ENCODE data around the gene TMC6. TPM values are rescaled to one million over a fixed set of nuclear protein-coding genes. Genes with fewer than 3 reads are reported as not detected.

Gene TMC6
- total RNA-seq, 1 donor from 2014 or later = 64.8 TPM

- H3K27ac ChIP-seq = no peak overlapping the region
- no peak for DNase-seq (ENCODE audit: extremely low spot score in 2 of 2)
- H3K9me3 ChIP-seq = no peaks in the 10 kb centered on the region
- no peaks in the 10 kb centered on the region for H3K27me3 ChIP-seq
- peaks cover 52% of the 10 kb centered on the region for H3K4me1 ChIP-seq
- intact Hi-C loops (cut with DNase I) = no loop called here
- peaks cover 0 to 7% of the 10 kb centered on the region in 2 donors for H3K36me3 ChIP-seq
- no peak overlapping the region for H3K4me3 ChIP-seq
- TF ChIP-seq POLR2AphosphoS5 (IDR thresholded peaks at IDR 0.05; ENCODE audit: insufficient read depth in 1 of 2, low read depth in 1 of 2) (no peak), POLR2A (IDR thresholded peaks at IDR 0.05) (no peak), CTCF (IDR thresholded peaks at IDR 0.05) (no peak)
Observed at GRCh38 chr17:78124081-78124835, 4.3 kb downstream of the TMC6 start.

DNA sequence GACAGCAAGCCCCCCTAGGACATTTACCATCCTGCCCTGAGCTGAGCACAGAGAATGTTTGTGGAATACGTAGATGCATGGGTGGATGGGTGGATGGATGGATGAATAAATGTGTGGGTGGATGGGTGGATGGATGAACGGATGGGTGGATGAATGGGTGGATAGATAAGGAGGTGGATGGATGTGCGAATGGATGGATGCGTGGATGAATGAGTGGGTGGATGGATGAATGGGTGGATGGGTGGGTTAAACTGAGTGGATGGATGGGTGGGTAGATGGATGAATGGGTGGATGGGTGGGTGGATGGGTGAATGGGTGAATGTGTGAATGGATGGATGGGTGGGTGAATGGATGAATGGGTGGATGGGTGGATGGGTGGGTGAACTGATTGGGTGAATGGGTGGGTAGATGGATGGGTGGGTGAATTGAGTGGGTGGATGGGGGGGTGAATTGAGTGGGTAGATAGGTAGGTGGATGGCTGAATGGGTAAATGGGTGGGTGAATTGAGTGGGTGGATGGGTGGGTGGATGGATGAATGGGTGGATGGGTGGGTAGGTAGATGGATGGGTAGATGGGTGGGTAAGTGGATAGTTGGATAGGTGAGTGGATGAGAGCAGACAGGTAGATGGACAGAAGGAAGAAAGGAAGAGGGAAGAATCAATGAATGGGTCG lies 5.2 kb downstream of the TMC6 start:
- Histone ChIP-seq H3K36me3 (peaks cover 0 to 7% of the 10 kb centered on the region in 2 donors), H3K27me3 (no peaks in the 10 kb centered on the region), H3K27ac (no peak overlapping the region), H3K4me3 (no peak overlapping the region), H3K4me1 (peaks cover 45% of the 10 kb centered on the region), H3K9me3 (no peaks in the 10 kb centered on the region)
- TF ChIP-seq CTCF (IDR thresholded peaks at IDR 0.05) (no peak), POLR2A (IDR thresholded peaks at IDR 0.05) (no peak), POLR2AphosphoS5 (IDR thresholded peaks at IDR 0.05; ENCODE audit: insufficient read depth in 1 of 2, low read depth in 1 of 2) (no peak)
- intact Hi-C loops (cut with DNase I) = no loop called here
- no peak for DNase-seq (ENCODE audit: extremely low spot score in 2 of 2)

DNA sequence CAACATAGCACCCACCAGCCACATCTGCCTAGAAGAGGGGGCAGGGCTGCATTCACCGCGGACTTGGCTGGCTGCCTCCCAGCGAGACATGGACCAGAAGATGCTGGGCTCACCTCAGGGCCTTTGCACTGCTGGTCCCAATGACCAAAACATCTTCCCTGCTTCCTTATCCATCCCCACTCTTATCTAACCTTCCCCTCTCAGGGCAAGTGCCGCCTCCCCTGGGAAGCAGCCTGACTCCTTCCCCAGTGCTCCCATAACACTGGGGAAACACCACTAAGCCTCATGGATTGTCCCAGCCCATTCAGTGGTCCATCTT lies 5.7 kb downstream of the TMC6 start:
- H3K9me3 ChIP-seq = no peaks in the 10 kb centered on the region
- intact Hi-C loops (cut with DNase I) = no loop called here
- no peak for DNase-seq (ENCODE audit: extremely low spot score in 2 of 2)
- no peak for TF ChIP-seq CTCF (IDR thresholded peaks at IDR 0.05)
- TF ChIP-seq POLR2A (IDR thresholded peaks at IDR 0.05) = no peak
- TF ChIP-seq POLR2AphosphoS5 (IDR thresholded peaks at IDR 0.05; ENCODE audit: insufficient read depth in 1 of 2, low read depth in 1 of 2) = no peak
- no peaks in the 10 kb centered on the region for H3K27me3 ChIP-seq
- H3K4me1 ChIP-seq = peaks cover 41% of the 10 kb centered on the region
- H3K4me3 ChIP-seq = no peak overlapping the region
- peaks cover 0 to 7% of the 10 kb centered on the region in 2 donors for H3K36me3 ChIP-seq
- no peak overlapping the region for H3K27ac ChIP-seq

- no peak overlapping the region for H3K27ac ChIP-seq
- H3K9me3 ChIP-seq = no peaks in the 10 kb centered on the region
- no peak for DNase-seq (ENCODE audit: extremely low spot score in 2 of 2)
- H3K27me3 ChIP-seq = no peaks in the 10 kb centered on the region
- H3K36me3 ChIP-seq = peaks cover 0 to 7% of the 10 kb centered on the region in 2 donors
- peaks cover 41% of the 10 kb centered on the region for H3K4me1 ChIP-seq
- TF ChIP-seq POLR2A (IDR thresholded peaks at IDR 0.05) (no peak), CTCF (IDR thresholded peaks at IDR 0.05) (no peak), POLR2AphosphoS5 (IDR thresholded peaks at IDR 0.05; ENCODE audit: insufficient read depth in 1 of 2, low read depth in 1 of 2) (no peak)
- intact Hi-C loops (cut with DNase I) = no loop called here
- H3K4me3 ChIP-seq = no peak overlapping the region
Observed at GRCh38 chr17:78122216-78122930, 6.2 kb downstream of the TMC6 start.

Measured in vagina (tissue), 2 donors.